HPDE6-E6E7 (cell line): ENCODE data around the gene PLCB2.

ENCODE experiments used
- DNase-seq: peaks from one replicate; pipeline ENCODE4 v3.0.0; 2011; ENCODE audit warnings: missing footprints; ENCODE audit errors: extremely low spot score

PLCB2 gene

GRCh38 chr15:40340038-40340739 lies 32.5 kb upstream of the PLCB2 start:
- no peak for DNase-seq

- DNase-seq: no peak
Measured at GRCh38 chr15:40339621-40339945, 31.8 kb upstream of the PLCB2 start.

GRCh38 chr15:40338921-40339620 lies 31.3 kb upstream of the PLCB2 start:
- DNase-seq: no peak

- DNase-seq: no peak
Measured at GRCh38 chr15:40338041-40338657, 30.4 kb upstream of the PLCB2 start.

GRCh38 chr15:40337597-40337996 lies 29.9 kb upstream of the PLCB2 start:
- no peak for DNase-seq

- DNase-seq: no peak
Measured at GRCh38 chr15:40336744-40337122, 29.0 kb upstream of the PLCB2 start.

GRCh38 chr15:40335938-40336743 lies 28.4 kb upstream of the PLCB2 start:
- DNase-seq: no peak

GRCh38 chr15:40334941-40335795 lies 27.4 kb upstream of the PLCB2 start:
- no peak for DNase-seq

- DNase-seq: no peak
Measured at GRCh38 chr15:40334541-40334940, 26.8 kb upstream of the PLCB2 start.

GRCh38 chr15:40333922-40334492 lies 26.3 kb upstream of the PLCB2 start:
- DNase-seq: no peak

GRCh38 chr15:40332113-40332781 lies 24.5 kb upstream of the PLCB2 start:
- DNase-seq: no peak

GRCh38 chr15:40331637-40332036 lies 23.9 kb upstream of the PLCB2 start:
- DNase-seq: no peak

- DNase-seq: no peak
Measured at GRCh38 chr15:40331026-40331425, 23.3 kb upstream of the PLCB2 start.

- no peak for DNase-seq
Measured at GRCh38 chr15:40330368-40330836, 22.7 kb upstream of the PLCB2 start.

GRCh38 chr15:40329804-40330203 lies 22.1 kb upstream of the PLCB2 start:
- DNase-seq: no peak

- no peak for DNase-seq
Measured at GRCh38 chr15:40328751-40329150, 21.0 kb upstream of the PLCB2 start.

GRCh38 chr15:40328176-40328575 lies 20.4 kb upstream of the PLCB2 start:
- no peak for DNase-seq

GRCh38 chr15:40327457-40327856 lies 19.7 kb upstream of the PLCB2 start:
- no peak for DNase-seq

GRCh38 chr15:40325700-40326099 lies 18.0 kb upstream of the PLCB2 start:
- DNase-seq: no peak

- no peak for DNase-seq
Measured at GRCh38 chr15:40325188-40325587, 17.5 kb upstream of the PLCB2 start.
